HFFc6 (cell line): ENCODE results near the gene BDH1. TPM values are rescaled to one million over a fixed set of nuclear protein-coding genes. Genes with fewer than 3 reads are reported as not detected.
"Not testable (repeated sequence)": the region's sequence is repeated elsewhere in the genome, so short reads cannot be mapped to it uniquely, and the experiment has no call there.

Experiments used
- DNase-seq: peaks from one replicate; pipeline ENCODE4 v3.0.0-alpha.2; 2018
- H3K27ac Mint-ChIP-seq: 2 replicates; pipeline ENCODE4 v1.8.0; 2020; ENCODE audit warnings: mild to moderate bottlenecking, mixed read lengths
- H3K27me3 Mint-ChIP-seq: 2 replicates; pipeline ENCODE4 v1.8.0; 2021; ENCODE audit warnings: mild to moderate bottlenecking, moderate library complexity, mixed read lengths; ENCODE audit not compliant: insufficient read depth
- H3K36me3 Mint-ChIP-seq: 2 replicates; pipeline ENCODE4 v1.8.0; 2021; ENCODE audit warnings: low read depth, mixed read lengths
- H3K4me1 Mint-ChIP-seq: 2 replicates; pipeline ENCODE4 v1.8.0; 2020; ENCODE audit warnings: low read depth, mixed read lengths
- H3K4me3 Mint-ChIP-seq: 2 replicates; pipeline ENCODE4 v1.8.0; 2020; ENCODE audit warnings: mild to moderate bottlenecking, moderate library complexity, mixed read lengths
- H3K9me3 Mint-ChIP-seq: 2 replicates; pipeline ENCODE4 v1.8.0; 2020; ENCODE audit warnings: mild to moderate bottlenecking, mixed read lengths
- total RNA-seq, 6 experiments: library from RNA; stranded (reverse); fragmentation: NEBNext Ultra II Directional; extraction: Animal tissue kit (Norgen Biotek cat#: 25700); gene quantifications; 2 replicates in 1 of 6; 3 replicates in 5 of 6; pipeline ENCODE4 v1.2.3, GENCODE V29; 2021
- TF ChIP-seq, protein P1 (sequence below): fragments of 200-600 bp; sonication (generic); IDR thresholded peaks from 2 replicates; pipeline ENCODE4 v1.5.0; 2021; ENCODE audit warnings: antibody characterized with exemption, mild to moderate bottlenecking

The BDH1 gene
- total RNA-seq, 6 experiments from 2014 or later, result 0.87 to 1.5 (median 1.2) TPM

DNA sequence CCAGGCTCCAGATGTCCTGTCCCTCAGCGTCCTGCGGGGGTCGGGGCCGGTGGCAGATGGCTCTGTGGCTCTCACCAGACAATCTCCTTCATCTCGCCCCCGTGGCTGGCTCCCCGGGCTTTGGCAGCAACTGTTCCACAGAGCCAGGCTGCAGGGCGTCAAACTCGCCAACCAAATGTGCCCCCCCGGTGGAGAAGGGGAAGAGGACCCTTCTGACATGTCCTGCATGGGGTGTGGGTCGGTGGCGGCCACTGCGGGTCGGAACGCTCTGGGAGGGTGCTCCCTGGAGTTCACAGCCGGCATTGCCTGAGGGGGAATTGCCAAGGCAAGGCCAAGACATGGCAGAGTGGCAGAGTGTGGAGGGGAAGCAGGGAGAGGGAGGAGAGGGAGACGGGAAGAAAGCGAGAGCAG is 36.0 kb downstream of the BDH1 start:
- H3K27ac Mint-ChIP-seq, result no peak overlapping the region
- H3K4me1 Mint-ChIP-seq, result peaks cover 15% of the 10 kb centered on the region
- TF ChIP-seq, protein P1, sequence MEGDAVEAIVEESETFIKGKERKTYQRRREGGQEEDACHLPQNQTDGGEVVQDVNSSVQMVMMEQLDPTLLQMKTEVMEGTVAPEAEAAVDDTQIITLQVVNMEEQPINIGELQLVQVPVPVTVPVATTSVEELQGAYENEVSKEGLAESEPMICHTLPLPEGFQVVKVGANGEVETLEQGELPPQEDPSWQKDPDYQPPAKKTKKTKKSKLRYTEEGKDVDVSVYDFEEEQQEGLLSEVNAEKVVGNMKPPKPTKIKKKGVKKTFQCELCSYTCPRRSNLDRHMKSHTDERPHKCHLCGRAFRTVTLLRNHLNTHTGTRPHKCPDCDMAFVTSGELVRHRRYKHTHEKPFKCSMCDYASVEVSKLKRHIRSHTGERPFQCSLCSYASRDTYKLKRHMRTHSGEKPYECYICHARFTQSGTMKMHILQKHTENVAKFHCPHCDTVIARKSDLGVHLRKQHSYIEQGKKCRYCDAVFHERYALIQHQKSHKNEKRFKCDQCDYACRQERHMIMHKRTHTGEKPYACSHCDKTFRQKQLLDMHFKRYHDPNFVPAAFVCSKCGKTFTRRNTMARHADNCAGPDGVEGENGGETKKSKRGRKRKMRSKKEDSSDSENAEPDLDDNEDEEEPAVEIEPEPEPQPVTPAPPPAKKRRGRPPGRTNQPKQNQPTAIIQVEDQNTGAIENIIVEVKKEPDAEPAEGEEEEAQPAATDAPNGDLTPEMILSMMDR, result peak; percentile 32
- no peak overlapping the region for H3K4me3 Mint-ChIP-seq
- no peak for DNase-seq
- H3K9me3 Mint-ChIP-seq, result no peaks in the 10 kb centered on the region
- peaks cover 7% of the 10 kb centered on the region for H3K27me3 Mint-ChIP-seq
- no peaks in the 10 kb centered on the region for H3K36me3 Mint-ChIP-seq

DNA sequence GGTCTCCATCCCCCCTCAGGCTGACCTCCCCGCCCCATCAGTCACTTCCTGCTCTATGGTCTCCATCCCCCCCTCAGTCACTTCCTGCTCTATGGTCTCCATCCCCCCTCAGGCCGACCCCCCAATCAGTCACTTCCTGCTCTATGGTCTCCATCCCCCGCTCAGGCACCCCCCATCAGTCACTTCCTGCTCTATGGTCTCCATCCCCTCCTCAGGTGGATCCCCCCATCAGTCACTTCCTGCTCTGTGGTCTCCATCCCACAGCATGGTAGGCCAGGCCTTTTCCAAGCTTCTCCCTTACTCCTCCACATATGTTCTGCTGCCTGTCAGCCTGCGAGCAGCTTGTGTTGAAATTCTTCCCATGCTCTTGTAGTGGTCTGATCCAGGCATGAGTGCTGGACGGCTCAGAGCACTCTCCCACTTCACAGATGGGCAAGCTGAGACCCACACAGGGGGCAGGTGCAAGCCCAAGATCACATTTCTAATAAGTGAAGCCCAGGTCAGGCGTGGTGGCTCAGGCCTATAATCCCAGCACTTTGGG is 36.8 kb downstream of the BDH1 start:
- no peak overlapping the region for H3K4me3 Mint-ChIP-seq
- no peak for DNase-seq
- H3K27ac Mint-ChIP-seq, result no peak overlapping the region; the same call in 1 of the 2 replicates
- no peaks in the 10 kb centered on the region for H3K9me3 Mint-ChIP-seq
- peaks cover 7% of the 10 kb centered on the region for H3K27me3 Mint-ChIP-seq
- TF ChIP-seq, protein P1, result no peak
- peaks cover 15% of the 10 kb centered on the region for H3K4me1 Mint-ChIP-seq
- no peaks in the 10 kb centered on the region for H3K36me3 Mint-ChIP-seq

DNA sequence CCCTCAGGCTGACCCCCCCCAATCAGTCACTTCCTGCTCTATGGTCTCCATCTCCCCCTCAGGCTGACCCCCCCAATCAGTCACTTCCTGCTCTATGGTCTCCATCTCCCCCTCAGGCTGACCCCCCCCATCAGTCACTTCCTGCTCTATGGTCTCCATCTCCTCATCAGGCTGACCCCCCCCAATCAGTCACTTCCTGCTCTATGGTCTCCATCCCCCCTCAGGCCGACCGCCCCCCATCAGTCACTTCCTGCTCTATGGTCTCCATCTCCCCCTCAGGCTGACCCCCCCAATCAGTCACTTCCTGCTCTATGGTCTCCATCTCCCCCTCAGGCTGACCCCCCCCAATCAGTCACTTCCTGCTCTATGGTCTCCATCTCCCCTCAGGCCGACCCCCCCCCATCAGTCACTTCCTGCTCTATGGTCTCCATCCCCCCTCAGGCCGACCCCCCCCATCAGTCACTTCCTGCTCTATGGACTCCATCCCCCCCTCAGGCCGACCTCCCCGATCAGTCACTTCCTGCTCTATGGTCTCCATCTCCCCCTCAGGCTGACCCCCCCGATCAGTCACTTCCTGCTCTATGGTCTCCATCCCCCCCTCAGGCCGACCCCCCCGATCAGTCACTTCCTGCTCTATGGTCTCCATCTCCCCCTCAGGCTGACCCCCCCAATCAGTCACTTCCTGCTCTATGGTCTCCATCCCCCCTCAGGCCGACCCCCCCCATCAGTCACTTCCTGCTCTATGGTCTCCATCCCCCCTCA is 37.7 kb downstream of the BDH1 start:
- H3K27ac Mint-ChIP-seq, H3K27me3 Mint-ChIP-seq, H3K9me3 Mint-ChIP-seq, H3K4me3 Mint-ChIP-seq, H3K36me3 Mint-ChIP-seq, DNase-seq: not testable (repeated sequence)
- H3K4me1 Mint-ChIP-seq, result peaks cover 15% of the 10 kb centered on the region

DNA sequence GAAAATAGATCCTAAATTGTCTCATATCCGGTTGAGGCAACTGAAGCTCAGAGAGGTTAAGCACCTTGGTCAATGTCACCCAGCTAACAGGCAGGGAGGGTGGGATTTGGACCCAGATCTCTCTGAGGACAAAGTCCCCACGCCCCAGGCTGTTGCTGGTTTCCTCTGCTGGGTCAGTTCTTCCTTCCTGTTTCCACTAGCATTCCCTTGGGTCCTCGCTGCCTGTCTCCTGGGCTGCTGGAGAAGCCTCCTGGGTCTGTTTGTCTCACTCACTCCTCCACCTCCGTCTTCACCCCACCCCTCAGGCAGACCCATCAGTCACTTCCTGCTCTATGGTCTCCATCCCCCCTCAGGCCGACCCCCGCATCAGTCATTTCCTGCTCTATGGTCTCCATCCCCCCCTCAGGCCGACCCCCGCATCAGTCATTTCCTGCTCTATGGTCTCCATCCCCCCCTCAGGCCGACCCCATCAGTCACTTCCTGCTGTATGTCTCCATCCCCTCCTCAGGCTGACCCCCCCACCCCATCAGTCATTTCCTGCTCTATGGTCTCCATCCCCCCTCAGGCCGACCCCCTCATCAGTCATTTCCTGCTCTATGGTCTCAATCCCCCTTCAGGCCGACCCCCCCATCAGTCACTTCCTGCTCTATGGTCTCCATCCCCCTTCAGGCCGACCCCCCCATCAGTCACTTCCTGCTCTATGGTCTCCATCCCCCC is 38.7 kb downstream of the BDH1 start:
- H3K36me3 Mint-ChIP-seq, result not testable (repeated sequence)

DNA sequence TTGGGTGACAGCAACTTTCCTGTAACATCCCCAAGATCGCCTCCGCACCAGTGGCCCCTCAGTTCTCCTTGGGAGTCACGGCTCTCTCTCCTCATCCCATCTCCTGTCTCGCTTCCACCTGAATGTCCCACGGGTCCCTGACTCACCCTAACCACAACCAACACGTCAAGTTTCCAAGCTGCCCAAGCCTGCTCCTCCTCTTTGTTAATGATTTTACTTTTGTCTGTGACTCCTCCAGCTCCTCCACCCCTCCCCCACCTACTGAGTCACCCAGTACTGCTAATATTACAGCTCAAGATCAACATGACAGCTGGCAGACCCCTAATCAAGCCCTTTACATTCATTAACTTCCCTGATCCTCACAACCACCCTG is 39.3 kb downstream of the BDH1 start:
- peak; percentile 83 for DNase-seq
- Mint-ChIP-seq H3K36me3 (no peaks in the 10 kb centered on the region), H3K4me1 (peaks cover 16% of the 10 kb centered on the region), H3K27me3 (peaks cover 8% of the 10 kb centered on the region), H3K27ac (peak overlapping the region; percentile 12), H3K9me3 (no peaks in the 10 kb centered on the region), H3K4me3 (no peak overlapping the region)
- TF ChIP-seq, protein P1, result no peak

More for the DNA sequence above, 38.7 kb downstream of the BDH1 start:
- not testable (repeated sequence) for H3K9me3 Mint-ChIP-seq, DNase-seq, H3K27me3 Mint-ChIP-seq
- Mint-ChIP-seq H3K4me3 (peak overlapping the region; percentile 49; the same call in 1 of the 2 replicates), H3K4me1 (peaks cover 15% of the 10 kb centered on the region), H3K27ac (peak overlapping the region; percentile 12)

DNA sequence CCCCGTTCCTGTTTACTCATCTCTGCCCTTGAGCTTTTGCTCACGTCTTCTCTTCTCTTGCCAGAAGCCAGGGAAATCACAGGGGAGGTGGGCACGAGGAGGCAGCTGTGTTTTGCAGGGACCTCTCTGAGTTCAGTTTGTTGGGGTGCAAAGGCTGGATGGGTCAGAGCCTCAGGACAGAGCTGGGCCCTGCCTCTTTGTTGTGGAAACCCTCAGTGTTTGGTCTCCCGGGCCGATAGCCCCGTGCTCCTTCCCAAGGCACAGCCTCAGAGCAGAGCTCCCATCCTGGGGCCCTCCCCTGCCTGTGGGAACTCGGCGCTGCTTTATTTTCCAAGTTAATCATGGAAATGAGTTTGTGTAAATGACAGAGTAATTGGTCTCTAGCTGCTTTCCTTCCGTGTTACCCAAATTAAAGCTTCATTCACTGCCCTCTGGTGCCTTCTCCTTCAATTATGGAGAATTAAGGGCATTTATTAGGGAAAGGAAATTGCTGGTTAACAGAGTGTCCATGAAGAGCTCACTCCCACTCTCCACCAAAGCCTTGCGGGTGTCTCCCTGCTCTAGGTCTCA is 40.9 kb downstream of the BDH1 start:
- DNase-seq, result no peak
- no peaks in the 10 kb centered on the region for H3K9me3 Mint-ChIP-seq
- H3K4me3 Mint-ChIP-seq, result no peak overlapping the region
- H3K4me1 Mint-ChIP-seq, result peaks cover 33% of the 10 kb centered on the region
- TF ChIP-seq, protein P1, result no peak
- no peak overlapping the region for H3K27ac Mint-ChIP-seq
- H3K36me3 Mint-ChIP-seq, result no peaks in the 10 kb centered on the region
- H3K27me3 Mint-ChIP-seq, result peaks cover 8% of the 10 kb centered on the region
